ENCODE data around the gene CA10. TPM values are rescaled to one million over a fixed set of nuclear protein-coding genes. Genes with fewer than 3 reads are reported as not detected.

Gene CA10
- total and polyA plus RNA-seq, 2 donors (not counting 3 experiments of a cell fraction or from before 2014, with no cell fraction given): not detected

DNA sequence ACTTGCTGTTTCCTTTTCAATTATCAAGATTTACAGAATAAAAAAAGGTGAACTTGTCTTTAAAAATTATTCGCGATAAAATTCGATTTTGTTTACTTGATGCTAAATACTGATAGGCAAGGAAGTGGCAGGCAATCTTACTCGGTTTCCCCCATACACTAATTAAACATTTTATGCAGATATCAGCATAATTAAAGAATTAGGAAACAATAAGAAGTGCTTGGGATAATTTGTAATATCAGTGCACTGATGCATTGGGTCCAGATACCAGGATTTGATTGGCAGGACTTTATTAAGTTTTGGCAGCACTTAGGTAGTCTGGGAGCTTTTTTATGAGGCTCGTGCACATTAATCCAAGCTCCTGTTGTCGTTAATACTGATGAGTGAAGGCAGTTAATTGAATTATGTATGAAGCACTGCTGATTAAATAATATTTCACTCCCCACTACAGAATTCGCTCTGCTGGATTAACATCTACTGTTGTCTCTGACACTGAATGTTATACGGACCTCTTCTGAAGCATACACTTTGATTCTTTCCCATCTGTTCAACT, 165.6 kb downstream of the CA10 start:
- dilution Hi-C loops (cut with MboI; ENCODE audit: extremely low pct_ligation_motif_present, low sequenced_read_pairs): no loop called here
- Histone ChIP-seq H3K9me3 (replicated peaks; ENCODE audit: control insufficient read depth, insufficient read depth, low read length) (peaks cover 1% of the 10 kb centered on the region), H3K4me3 (replicated peaks in 1 of 3; ENCODE audit: insufficient read depth in 1 of 3, low read depth in 1 of 3, low read length in 3 of 3) (no peak overlapping the region), H3K4me1 (ENCODE audit: control insufficient read depth, extremely low read depth, insufficient read depth, low read length) (no peaks in the 10 kb centered on the region), H3K27me3 (ENCODE audit: control insufficient read depth in 2 of 2, insufficient read depth in 2 of 2, low read length in 2 of 2) (no peaks in the 10 kb centered on the region), H2AFZ (ENCODE audit: low read depth, low read length) (no peak overlapping the region), H3K4me2 (ENCODE audit: insufficient read depth, low read length) (no peak overlapping the region), H3K36me3 (ENCODE audit: control insufficient read depth in 2 of 2, extremely low read depth in 1 of 2, insufficient read depth in 2 of 2, low read length in 2 of 2) (no peaks in the 10 kb centered on the region), H4K20me1 (replicated peaks; ENCODE audit: control insufficient read depth, extremely low read depth, insufficient read depth, low read length) (no peaks in the 10 kb centered on the region), H3K27ac (ENCODE audit: insufficient read depth, low read depth, low read length) (no peak overlapping the region), H3K9me1 (replicated peaks; ENCODE audit: control insufficient read depth, extremely low read depth, insufficient read depth, low read length) (no peaks in the 10 kb centered on the region), H3K9ac (replicated peaks; ENCODE audit: extremely low read depth, insufficient read depth, low read length) (no peak overlapping the region), H3K79me2 (ENCODE audit: control insufficient read depth, insufficient read depth, low read length) (no peaks in the 10 kb centered on the region)
- TF ChIP-seq MYC (IDR thresholded peaks at IDR 0.05; ENCODE audit: low read depth, low read length) (no peak), POLR2AphosphoS5 (IDR thresholded peaks at IDR 0.05; ENCODE audit: insufficient read depth, low read depth, low read length) (no peak), JUN (IDR thresholded peaks at IDR 0.05; ENCODE audit: borderline replicate concordance, insufficient read depth, insufficient read length, low read depth) (no peak), FOS (IDR thresholded peaks at IDR 0.05; ENCODE audit: borderline replicate concordance, insufficient read depth, low read length) (no peak), POLR2A (IDR thresholded peaks at IDR 0.05; ENCODE audit: low read depth, low read length) (no peak), GATA2 (IDR thresholded peaks at IDR 0.05; ENCODE audit: insufficient read depth, insufficient read length, low read depth, low read length) (no peak), EZH2 (IDR thresholded peaks at IDR 0.05; ENCODE audit: borderline replicate concordance, low read depth, low read length, severe bottlenecking) (no peak)
- TF ChIP-seq, protein P1, sequence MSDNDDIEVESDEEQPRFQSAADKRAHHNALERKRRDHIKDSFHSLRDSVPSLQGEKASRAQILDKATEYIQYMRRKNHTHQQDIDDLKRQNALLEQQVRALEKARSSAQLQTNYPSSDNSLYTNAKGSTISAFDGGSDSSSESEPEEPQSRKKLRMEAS (IDR thresholded peaks at IDR 0.05; ENCODE audit: insufficient read depth, insufficient read length): no peak
- FAIRE-seq: no peak
- DNase-seq (ENCODE audit: low read depth, low spot score): no peak
- CTCF ChIA-PET: no interaction called here
- no TSS peak for BruUV-seq (replicated peaks)
- POLR2A ChIA-PET: no interaction called here
- intact Hi-C loops (cut with micrococcal nuclease): no loop called here

GRCh38 chr17:51971121-51971520, 187.4 kb downstream of the CA10 start:
- ChIA-PET CTCF (no interaction called here), POLR2A (no interaction called here)
- Histone ChIP-seq H3K27ac (ENCODE audit: insufficient read depth, low read depth, low read length) (no peak overlapping the region), H4K20me1 (replicated peaks; ENCODE audit: control insufficient read depth, extremely low read depth, insufficient read depth, low read length) (no peaks in the 10 kb centered on the region), H3K79me2 (ENCODE audit: control insufficient read depth, insufficient read depth, low read length) (no peaks in the 10 kb centered on the region), H3K4me3 (replicated peaks in 1 of 3; ENCODE audit: insufficient read depth in 1 of 3, low read depth in 1 of 3, low read length in 3 of 3) (no peak overlapping the region), H3K9me3 (replicated peaks; ENCODE audit: control insufficient read depth, insufficient read depth, low read length) (no peaks in the 10 kb centered on the region), H3K4me2 (ENCODE audit: insufficient read depth, low read length) (no peak overlapping the region), H3K27me3 (ENCODE audit: control insufficient read depth in 2 of 2, insufficient read depth in 2 of 2, low read length in 2 of 2) (no peaks in the 10 kb centered on the region), H3K9me1 (replicated peaks; ENCODE audit: control insufficient read depth, extremely low read depth, insufficient read depth, low read length) (no peaks in the 10 kb centered on the region), H3K9ac (replicated peaks; ENCODE audit: extremely low read depth, insufficient read depth, low read length) (no peak overlapping the region), H3K36me3 (ENCODE audit: control insufficient read depth in 2 of 2, extremely low read depth in 1 of 2, insufficient read depth in 2 of 2, low read length in 2 of 2) (no peaks in the 10 kb centered on the region), H3K4me1 (ENCODE audit: control insufficient read depth, extremely low read depth, insufficient read depth, low read length) (no peaks in the 10 kb centered on the region), H2AFZ (ENCODE audit: low read depth, low read length) (no peak overlapping the region)
- intact Hi-C loops (cut with micrococcal nuclease) (no loop called here), dilution Hi-C loops (cut with MboI; ENCODE audit: extremely low pct_ligation_motif_present, low sequenced_read_pairs) (no loop called here)
- FAIRE-seq (no peak), DNase-seq (ENCODE audit: low read depth, low spot score) (no peak)
- BruUV-seq (replicated peaks): no TSS peak
- no peak for TF ChIP-seq EZH2 (IDR thresholded peaks at IDR 0.05; ENCODE audit: borderline replicate concordance, low read depth, low read length, severe bottlenecking)
- no peak for TF ChIP-seq POLR2A (IDR thresholded peaks at IDR 0.05; ENCODE audit: low read depth, low read length)
- no peak for TF ChIP-seq GATA2 (IDR thresholded peaks at IDR 0.05; ENCODE audit: insufficient read depth, insufficient read length, low read depth, low read length)
- TF ChIP-seq MYC (IDR thresholded peaks at IDR 0.05; ENCODE audit: low read depth, low read length): no peak
- no peak for TF ChIP-seq JUN (IDR thresholded peaks at IDR 0.05; ENCODE audit: borderline replicate concordance, insufficient read depth, insufficient read length, low read depth)
- TF ChIP-seq CTCF (IDR thresholded peaks at IDR 0.05; ENCODE audit: extremely low read depth in 1 of 2, insufficient read depth in 1 of 2, low read depth in 1 of 2, low read length in 2 of 2): no peak
- no peak for TF ChIP-seq POLR2AphosphoS5 (IDR thresholded peaks at IDR 0.05; ENCODE audit: insufficient read depth, low read depth, low read length)
- no peak for TF ChIP-seq FOS (IDR thresholded peaks at IDR 0.05; ENCODE audit: borderline replicate concordance, insufficient read depth, low read length)
- TF ChIP-seq, protein P1 (IDR thresholded peaks at IDR 0.05; ENCODE audit: insufficient read depth, insufficient read length): no peak
